ENCODE results near the gene SDK1.
"Not testable (repeated sequence)": the region's sequence is repeated elsewhere in the genome, so short reads cannot be mapped to it uniquely, and the experiment has no call there.

Gene SDK1

DNA sequence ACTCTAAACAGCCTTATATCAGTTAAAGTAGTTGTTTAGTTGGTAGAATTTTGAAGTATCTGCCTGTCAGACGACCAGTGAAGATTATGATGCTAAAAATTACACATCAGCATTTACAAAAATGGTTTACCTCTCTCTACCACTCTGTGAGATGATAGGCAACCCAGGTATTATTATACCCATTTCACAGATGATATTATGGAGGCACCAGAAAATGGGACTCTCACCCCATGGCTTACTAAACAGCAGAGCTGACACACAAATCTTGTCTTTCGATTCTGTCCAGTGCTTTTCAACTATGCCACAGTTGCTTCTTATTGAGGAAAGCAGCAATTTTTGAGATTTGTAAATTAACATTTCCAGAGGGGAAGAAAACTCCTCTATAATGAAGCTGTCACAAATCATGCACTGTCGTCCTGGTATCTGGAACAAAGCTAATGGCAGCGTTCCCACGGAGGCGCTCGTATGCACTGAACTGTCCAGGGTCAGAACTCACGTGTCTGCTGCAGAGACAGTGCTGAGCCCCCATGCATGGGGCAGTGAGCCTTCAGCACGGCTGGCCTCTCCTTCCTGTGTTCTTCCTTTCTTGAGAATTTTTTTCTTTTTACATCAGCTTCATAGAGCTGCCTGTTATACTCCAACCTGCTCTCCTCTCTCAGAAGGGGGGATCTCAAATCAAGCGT, 381.1 kb downstream of the SDK1 start:
- DNase-seq = no peak

DNA sequence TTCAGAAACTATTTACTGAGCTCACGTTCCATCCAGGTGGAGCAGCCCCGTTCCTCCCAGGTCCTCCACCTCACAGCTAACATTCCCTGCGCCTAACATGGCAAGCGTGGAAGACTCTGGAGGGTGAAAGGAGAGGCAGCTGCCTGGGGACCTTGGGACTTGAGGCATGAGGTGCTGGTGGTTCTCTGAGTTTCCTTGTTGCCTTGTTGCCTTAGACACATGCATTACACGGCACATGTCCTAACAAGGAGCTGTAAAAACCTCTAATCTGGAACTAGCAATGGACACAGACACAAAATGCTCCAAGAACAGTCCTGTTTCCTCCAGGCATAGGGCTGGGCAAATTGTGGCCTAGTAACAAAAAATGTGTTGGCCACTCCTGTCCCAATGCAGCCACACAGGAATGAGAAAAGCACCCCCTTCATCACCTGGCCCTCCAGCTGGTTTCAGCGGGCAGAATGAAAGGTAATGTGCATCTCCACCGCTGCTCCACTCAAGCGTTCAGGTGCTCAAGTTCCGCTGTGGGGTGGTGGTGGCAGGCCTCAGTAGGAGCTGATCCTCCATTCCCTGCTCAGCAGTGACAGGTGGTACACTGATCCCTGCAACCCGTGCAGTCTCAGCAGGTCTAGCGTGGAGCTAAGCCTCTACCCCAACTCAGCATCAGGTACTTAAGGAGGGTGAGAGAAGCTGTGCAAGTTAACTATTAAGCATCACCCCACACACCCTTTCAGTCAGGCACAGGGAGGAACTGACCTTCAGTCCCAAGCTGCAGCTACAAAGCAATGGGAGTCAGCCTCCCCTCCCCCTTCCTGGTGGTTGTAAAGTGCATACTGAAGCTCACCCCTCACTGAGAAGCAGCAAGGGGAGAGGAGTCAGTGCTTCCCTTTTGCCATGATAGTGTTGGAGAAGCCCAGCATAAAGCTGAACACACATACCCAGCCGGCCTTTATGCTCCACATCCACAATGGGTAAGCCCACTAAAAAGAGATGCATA, 382.8 kb downstream of the SDK1 start:
- DNase-seq = no peak

DNA sequence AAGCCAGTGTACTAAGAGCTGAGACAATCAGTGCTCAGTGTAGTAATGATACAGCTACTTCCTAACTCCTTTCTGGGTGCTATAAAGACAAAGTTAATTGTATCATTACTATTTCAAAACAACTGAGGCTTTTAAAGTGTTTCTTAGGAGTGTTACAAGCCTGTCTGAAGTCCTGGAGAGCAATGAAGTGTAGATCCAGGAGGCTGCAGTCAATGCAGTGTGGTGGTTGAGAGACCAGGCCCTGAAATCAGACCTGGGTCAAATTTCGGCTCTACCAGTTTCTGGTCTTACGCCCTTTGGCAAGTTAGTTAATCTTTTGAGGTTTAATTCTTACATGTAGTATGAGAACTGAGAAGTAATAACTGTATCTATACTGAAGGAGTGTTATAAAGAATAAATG, 387.0 kb downstream of the SDK1 start:
- DNase-seq = no peak

DNA sequence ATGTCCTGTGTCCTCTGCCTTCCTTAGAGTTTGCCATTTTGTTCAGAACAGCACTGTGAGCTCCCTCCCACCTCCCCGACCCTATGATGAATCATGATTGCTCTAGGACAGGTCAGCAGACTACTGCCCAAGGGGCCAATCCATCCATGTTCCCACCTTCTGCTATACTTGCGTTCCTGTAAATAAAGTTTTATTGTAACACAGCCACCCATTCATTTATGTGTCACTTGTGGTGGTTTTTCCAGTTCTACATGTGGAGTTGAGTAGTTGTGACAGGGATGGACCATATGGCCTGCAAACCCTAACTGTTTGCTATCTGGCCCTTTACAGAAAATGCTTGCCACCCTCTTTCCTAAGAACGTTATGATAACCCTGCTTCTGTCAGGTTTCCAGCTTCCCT, 387.8 kb downstream of the SDK1 start:
- DNase-seq = no peak

DNA sequence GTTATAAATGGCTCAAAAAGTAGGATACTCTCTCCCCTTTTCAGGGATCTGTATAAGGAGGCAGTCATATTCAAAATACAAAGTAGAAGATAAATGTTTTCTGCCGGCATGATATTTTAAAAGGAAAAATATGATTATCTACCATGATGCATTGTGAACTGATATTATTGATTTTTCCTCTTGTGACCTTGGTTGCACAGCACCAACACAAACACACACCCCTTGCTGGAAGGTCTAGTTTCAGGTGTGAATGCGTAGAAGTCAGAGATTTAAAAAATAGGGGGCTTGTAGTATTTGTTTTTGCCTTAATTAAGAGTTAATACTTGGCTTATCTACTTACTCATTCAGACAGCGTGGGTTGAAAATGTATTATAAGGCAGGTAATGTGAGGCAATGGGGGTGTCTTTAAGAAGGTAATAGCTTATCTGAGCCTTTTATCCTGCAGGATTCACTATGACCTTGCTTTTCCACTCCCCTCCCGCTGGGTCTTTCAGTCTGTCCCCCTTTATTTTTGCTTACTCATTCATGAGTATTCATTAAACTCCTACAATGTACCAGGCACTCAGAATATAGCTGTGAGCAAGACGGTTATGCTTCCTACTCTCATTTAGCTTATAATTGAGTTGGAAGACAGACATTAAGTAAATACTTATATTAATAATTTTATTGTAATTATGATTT, 390.6 kb downstream of the SDK1 start:
- no peak for DNase-seq

DNA sequence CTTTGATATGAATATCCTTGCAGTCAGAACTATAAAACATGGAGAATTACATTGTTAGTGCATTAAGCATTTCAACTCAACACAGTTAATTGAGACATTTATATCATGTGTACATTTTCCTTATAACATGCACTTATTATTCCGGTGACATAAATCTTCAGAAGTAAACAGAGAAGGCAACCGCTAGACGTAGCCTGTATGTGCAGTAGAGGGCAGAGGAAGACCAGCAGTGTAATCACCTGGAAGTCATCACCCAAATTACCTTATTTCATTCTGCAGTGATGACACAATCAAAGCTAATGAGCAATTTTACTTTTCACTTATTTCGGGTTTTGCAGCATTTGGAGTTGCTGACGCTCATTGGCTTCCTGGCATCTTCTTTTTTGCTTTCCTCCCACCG, 394.6 kb downstream of the SDK1 start:
- DNase-seq = no peak

DNA sequence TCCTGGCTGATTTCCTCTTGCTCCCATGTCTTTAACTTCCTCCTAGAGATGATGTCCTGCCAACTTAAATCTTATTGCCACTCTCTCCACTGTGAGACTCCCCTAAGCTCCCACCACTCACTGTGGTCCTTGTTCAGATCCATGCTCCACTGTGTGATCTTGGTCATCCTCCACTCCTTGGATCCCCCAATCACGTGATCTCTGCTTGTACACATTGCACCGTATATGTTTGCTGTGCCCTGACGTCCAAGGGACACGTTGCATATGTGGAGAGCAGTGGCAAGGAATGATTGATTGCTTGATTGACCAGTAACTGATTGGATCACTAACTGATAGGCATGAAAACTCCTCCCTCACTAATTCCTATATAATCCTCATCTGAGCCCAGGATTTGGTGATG, 395.1 kb downstream of the SDK1 start:
- DNase-seq = no peak

DNA sequence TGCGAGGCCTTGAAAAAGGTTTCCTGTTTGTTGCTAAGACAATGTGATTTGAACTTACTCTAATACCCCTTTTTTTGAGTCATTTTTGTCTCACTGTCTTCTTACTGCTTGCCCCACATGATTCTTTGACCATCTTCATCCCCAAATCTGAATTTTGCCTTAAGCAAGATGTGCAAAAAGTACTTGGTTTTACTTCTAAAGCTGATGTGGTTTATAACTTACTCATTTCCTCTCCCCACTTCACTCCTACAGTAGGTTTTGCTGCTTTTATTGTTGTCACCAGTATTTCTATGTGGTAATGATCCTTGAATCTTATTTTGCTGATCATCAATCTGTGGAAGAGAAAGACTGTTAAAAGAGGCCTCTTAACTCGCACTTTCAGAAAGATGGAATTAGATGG, 396.4 kb downstream of the SDK1 start:
- DNase-seq = no peak

DNA sequence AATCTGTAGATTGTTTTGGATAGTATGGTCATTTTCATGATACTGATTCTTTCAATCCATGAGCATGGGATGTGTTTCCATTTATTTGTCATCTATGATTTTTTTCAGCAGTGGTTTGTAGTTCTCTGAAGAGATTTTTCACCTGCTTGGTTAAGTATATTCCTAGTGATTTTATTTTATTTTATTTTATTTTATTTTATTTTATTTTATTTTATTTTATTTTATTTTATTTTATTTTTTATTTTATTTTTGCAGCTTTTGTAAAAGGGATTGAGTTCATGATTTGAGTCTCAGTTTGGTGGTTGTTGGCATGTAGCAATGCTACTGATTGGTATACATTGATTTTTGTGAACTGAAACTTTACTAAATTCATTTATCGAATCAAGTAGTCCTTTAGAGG, 404.2 kb downstream of the SDK1 start:
- no peak for DNase-seq

DNA sequence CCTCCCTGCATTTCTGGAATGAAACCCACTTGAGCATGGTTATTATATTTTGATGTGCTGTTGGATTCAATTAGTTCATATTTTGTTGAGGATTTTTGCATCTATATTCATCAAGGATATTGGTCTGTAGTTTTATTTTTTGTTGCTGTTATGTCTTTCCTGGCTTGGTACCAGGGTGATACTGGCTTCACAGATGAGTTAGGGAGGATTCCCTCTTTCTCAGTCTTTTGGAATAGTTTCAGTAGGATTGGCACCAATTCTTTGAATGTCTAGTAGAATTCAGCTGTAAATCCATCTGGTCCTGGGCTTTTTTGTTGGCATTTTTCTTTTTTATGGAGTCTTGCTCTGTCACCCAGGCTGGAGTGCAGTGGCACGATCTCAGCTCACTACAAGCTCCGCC, 405.0 kb downstream of the SDK1 start:
- DNase-seq = not testable (repeated sequence)

DNA sequence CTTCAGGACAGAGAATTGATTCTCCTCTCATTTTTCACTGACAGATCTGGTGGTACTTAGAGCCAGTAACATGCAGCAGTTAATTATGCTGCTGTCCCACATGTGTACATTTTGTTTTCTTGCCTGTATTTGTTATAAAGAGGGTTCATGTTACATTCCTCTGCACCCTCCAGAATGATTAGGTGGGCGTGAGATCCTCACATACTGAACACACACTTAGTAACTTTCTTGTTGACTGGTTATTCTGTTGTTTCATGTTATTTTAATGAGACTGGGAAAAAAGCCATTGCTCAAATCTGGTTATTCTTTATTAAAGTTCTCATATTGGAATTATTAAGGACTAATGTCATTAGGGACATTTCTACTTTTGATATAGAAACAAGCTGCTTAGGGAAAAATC, 409.1 kb downstream of the SDK1 start:
- DNase-seq = no peak

DNA sequence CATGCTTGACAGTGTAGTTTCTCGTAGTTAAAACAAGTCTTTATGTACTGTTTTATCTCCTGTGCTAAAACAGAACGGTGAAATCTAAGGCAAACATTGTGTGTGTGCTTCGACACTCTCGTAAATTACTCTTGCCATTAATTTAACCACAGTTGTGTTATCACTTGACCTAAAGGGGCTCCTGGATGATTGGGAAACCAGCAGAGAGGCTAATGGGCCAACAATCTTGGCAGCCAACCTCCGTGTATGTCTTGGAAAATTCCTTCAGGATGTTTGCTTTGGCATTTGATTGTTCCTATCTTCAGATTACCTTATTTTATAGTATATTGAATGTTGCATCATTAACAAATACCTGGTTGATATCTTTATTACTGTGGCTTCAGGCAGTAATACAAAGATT, 409.5 kb downstream of the SDK1 start:
- no peak for DNase-seq

DNA sequence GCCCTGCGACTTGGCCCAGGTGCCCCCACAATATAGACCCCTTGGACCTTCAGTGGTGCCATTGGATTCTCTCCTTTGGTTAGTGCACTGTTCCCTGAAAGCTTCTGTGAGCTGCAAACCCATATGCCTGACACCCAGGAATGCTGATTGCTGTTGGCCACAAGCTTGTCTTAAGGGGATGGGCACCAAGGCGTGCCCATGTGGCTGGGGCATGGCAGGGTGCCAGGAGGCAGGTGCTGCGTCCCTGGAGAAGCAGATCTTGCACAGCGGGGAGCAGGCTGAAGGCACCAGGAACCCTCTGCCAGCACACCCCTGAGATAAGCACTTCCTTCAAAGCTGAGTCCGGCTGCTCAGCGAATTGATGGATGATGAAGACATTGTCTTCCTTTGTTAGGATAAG, 411.8 kb downstream of the SDK1 start:
- no peak for DNase-seq

DNA sequence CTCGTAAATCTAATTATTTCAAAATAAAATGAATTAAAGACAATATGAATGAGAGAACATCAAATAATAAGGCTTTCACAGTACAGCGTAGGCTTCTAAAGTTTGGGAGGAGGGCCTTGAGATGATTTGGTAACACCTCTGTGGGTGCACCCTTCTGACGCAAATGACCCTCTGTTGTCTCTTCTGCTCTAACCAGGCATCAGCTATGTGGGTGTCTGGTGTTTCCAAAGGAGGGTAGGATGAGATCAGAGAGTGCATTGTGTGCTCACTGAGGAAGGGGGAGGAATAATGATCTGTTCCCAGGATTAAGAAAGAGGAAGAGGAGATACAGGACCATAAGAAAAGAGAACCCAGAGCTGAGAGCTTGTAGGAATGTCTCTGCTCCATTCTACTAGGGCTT, 420.4 kb downstream of the SDK1 start:
- no peak for DNase-seq

DNA sequence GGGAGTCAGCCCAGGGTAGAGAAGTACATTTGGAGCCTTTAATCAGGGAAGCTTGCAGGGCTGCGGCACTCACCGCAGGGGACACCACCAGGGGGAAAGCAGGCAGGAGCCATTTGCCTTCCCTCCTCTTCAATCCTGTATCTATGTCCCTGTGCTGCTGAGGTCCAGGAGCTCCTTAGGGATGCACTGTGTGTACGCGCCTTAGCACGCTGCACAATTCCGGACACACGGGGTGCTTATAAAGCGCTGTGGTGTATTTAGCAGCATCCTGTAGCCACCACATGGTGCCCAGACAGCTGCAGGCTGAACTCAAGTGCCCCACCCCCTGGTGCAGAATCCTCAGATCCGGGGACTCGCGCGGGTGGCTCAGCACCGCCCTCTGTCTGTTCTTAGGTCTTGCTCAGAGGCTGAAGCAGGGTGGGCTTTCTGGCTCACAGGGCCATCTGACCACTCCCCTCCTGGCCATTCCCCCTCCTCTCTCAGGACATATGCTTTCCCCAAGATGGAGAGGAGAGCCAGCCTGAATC, 421.4 kb downstream of the SDK1 start:
- DNase-seq = peak; percentile 4 to 7

DNA sequence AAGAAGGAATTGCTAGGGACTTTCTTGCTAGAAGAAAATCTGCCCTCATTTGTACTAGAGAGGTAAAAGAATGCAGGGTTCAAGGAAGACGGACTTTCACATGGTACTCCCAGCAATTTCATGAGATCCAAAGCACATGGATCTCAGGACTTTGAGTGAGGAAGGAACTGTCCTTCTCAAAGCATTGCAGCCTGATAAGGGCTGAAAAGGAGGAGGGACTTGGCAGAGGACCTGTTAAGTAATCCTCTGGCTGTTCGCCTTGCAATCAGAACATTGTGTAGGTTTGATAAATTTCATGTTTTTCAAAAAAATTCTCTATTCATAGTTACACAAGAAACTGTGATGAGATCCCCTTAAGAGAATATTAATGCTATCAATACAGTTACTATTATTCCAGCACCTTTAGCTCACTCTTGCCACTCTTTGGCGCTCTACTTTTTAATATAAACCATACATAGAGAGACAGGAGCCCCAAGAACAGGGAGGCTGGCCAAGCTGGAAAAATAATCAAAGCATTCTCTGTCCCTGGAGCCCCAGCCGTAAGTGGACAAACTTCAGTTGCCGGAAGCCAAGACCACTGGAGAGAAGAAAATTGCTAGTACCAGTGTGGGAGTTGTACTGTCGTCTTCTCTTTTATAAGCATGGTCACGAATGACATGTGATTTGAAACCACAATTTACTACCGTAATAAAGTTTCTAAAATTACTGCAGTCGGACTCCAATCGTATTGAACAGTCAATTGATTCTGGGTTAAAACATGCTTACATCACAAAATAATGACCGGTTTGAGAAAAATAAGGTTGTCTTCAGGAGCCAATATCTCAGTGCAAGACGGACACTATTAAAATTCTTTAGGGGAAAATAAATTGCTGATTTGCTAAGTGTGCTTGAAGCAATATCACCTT, 424.4 kb downstream of the SDK1 start:
- no peak for DNase-seq

DNA sequence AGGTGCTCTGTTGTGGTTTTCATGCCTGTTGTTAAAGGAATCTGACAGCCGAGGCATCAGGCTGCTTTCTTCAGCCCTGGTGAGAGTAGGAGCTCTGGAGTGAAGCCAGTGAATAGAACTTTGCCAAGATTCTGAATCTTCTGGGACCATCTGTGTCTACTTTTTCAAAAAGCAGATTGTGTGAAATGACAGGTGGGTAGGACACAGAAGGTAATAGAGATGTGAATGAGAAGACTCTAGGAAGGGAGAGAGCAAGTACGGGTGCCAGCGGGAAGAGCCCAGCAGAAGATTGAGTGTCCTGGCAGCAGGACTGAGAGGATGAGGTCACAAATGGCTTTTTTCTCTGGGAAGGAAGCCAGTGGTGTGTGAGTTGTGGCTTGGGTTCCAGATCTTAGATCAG, 429.2 kb downstream of the SDK1 start:
- DNase-seq = no peak

DNA sequence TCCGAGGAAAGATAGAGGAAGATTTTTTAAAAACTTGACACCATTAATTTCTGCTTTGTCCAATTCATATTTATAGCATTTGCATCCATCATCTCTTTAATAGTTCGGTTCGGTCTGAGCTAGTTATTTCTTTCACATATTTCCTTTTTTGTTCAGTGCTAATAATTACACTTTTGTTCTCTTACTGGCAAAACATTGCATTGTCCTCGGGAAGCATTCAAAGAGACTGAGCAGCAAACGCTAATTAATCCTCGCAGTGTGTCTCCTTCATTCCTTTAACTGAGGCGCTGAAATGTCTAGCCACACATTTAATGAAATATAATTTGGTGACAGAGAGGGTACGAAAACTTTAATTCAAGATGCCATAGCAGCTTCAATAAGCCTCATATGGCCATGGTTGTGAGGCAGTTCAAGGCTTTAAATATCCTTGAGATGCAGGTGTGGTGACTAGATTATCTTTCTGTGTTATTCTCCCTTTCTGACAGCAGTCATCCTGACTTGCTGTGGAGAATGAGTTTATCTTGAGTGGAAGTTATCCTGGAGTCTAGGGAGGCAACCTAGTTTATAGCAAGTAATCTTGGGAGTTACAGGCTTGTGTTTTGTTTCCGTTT, 431.4 kb downstream of the SDK1 start:
- no peak for DNase-seq

DNA sequence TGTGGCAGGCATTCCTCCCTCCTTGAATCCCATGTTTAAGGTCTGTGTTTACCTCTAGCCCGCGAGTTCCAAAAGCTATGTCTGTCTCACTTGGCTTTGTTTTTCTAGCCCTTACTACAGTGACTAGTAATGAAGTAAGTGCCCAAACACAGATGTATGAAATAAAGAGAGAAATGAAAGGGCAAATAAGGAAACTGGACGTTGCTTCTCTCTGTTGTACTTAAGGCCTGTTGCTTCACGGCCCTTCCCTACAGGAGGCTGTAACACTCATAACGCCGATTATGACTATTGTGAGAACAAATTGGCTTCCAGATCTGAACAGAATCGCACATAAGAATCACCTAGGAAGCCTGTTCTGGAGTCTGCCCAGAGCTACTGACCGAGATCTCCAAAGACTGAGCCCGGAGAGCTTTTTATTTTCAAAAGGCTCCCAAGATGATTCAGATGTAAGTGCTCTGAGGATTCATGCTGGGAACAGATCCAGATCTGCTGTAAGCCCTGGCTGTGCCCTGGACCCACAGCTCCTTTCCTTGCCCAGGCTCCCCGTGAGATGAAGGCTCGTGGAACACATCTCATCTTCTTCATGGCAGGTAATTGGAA, 432.6 kb downstream of the SDK1 start:
- no peak for DNase-seq

DNA sequence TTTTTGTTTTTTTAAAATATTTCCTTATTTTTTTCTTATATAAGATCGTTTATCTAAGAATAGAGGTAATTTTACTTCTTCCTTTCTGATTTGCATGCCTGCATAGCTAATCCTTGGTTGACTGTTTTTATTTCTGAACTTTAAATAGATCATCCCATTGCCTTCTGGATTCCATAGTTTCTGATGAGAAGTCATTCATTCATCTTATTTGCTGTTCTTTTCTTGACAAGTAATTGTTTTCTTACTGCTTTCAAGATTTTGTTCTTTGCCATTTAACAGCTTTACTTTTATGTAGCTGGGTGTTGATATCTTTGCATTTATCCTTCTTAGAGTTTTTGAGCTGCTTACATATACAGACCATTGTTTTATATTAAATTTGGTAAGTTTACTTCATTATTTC, 437.9 kb downstream of the SDK1 start:
- no peak for DNase-seq

DNA sequence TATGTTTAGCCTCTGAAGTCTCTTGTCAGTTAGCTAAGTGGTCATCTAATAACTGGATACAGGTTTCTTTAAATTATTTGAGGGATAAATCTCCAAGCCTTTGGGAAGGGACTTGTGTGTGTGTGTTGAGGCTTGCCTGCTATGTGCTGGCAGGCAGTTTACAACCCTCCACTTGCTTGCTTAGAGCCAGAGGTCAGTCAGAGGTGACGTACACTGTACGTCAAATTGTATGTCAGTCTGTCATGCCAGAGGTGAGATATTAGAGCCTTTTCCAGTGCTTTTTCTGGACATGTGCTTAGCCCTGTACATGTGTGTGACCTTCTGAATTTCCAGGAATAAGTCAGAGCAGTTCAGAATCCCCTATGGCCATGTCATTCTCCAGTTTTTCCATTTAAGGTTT, 438.9 kb downstream of the SDK1 start:
- DNase-seq = no peak

DNA sequence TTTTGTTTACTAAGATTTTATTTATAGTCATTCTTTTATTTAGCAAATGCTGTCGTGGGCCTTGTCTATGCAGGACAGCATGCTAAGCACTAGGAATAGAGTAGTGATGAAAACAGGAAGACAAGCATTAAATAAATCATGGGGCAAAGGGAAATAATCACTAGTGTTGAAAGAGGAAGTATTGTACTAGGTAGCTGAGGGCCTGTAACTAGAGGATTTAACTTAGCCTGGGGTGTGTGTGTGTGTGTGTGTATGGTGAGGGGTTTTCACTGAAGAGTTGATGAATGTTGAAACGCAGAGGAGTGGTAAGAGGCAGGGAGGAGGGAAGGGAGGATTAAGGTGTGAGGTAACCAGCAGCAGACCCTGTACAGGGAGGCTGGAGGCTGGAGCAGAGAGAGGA, 446.4 kb downstream of the SDK1 start:
- no peak for DNase-seq

Data from stimulated activated CD4-positive, alpha-beta T cell treated with anti-CD3 and anti-CD28 coated beads, Interleukin-4, amount 100 ng/mL, for 4 hours (primary cell).